ENCODE results near the gene AQP9. TPM values are rescaled to one million over a fixed set of nuclear protein-coding genes. Genes with fewer than 3 reads are reported as not detected.
"Not testable (repeated sequence)": the region's sequence is repeated elsewhere in the genome, so short reads cannot be mapped to it uniquely, and the experiment has no call there.

Gene AQP9
- total and polyA plus RNA-seq, 4 experiments from 2014 or later, result 0.32 to 0.50 TPM; not detected in 2

DNA sequence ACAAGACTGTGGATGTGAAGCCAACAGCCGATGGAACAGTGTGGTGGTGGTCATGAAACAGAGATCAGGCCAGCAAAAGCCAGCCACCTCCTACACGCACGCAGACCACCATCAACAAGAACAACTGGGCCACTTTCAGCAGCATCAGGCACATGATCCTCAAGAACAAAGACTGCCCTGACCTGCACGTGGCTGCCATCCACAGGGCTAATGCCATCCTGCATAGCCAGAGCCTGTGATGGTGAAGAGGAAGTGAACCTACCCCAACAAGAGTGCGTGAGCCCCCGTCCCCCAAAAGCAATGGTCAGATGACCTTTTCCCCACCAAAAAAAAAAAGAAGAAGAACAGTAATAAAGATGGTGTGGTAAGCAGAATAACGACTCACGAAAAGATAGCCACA, 62.6 kb downstream of the AQP9 start:
- H3K27me3 Mint-ChIP-seq, result peaks cover 11% of the 10 kb centered on the region in 2 donors
- H3K36me3 ChIP-seq (ENCODE audit: insufficient read depth, low read length), result no peaks in the 10 kb centered on the region
- POLR2A ChIA-PET (ENCODE audit: partially characterized antibody), result no interaction called here
- no peak for DNase-seq
- intact Hi-C loops (cut with micrococcal nuclease), result no loop called here
- no peaks in the 10 kb centered on the region for H3K4me1 ChIP-seq (ENCODE audit: insufficient read depth, low read length)
- no peaks in the 10 kb centered on the region for H3K4me1 Mint-ChIP-seq
- CTCF ChIA-PET (ENCODE audit: partially characterized antibody), result no interaction called here
- no peaks in the 10 kb centered on the region for H3K9me3 ChIP-seq (ENCODE audit: control insufficient read depth in 1 of 2, low read length in 2 of 2)
- H3K27ac Mint-ChIP-seq, result no peak overlapping the region
- no peak overlapping the region for H3K4me3 ChIP-seq (ENCODE audit: low read length in 2 of 2)
- H3K36me3 Mint-ChIP-seq, result no peaks in the 10 kb centered on the region
- no peaks in the 10 kb centered on the region for H3K27me3 ChIP-seq (ENCODE audit: insufficient read depth, low read length)
- no peak overlapping the region for H3K27ac ChIP-seq (ENCODE audit: low read depth, low read length)
- no peak overlapping the region for H3K4me3 Mint-ChIP-seq
- H3K9me3 Mint-ChIP-seq, result peaks cover 0 to 3% (median 0%) of the 10 kb centered on the region in 8 donors

DNA sequence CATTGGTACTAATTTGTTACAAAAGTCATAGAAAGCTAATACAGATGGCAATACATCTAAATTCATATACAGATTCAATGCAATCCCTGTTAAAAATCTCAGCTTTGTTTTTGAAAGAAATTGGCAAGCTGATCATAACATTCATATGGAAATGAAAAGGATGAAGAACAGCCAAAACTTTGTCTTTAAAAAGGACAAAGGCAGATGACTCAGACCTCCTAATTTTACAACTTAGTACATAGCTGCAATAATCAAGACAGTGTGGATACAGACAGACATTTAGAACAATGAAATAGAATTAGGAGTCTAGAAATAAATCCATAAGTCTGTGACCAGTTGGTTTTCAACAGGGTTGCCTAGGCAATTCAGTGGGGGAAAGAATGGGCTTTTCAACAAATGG, 63.3 kb downstream of the AQP9 start:
- Histone ChIP-seq H3K9me3 (ENCODE audit: control insufficient read depth in 1 of 2, low read length in 2 of 2) (no peaks in the 10 kb centered on the region), H3K4me3 (ENCODE audit: low read length in 2 of 2) (no peak overlapping the region), H3K27ac (ENCODE audit: low read depth, low read length) (no peak overlapping the region), H3K27me3 (ENCODE audit: insufficient read depth, low read length) (no peaks in the 10 kb centered on the region), H3K4me1 (ENCODE audit: insufficient read depth, low read length) (no peaks in the 10 kb centered on the region), H3K36me3 (ENCODE audit: insufficient read depth, low read length) (no peaks in the 10 kb centered on the region)
- DNase-seq, result no peak
- Mint-ChIP-seq H3K4me3 (no peak overlapping the region), H3K4me1 (no peaks in the 10 kb centered on the region), H3K27ac (no peak overlapping the region), H3K36me3 (no peaks in the 10 kb centered on the region), H3K27me3 (peaks cover 7 to 8% of the 10 kb centered on the region in 2 donors), H3K9me3 (peaks cover 0 to 3% (median 0%) of the 10 kb centered on the region in 8 donors)
- ChIA-PET CTCF (ENCODE audit: partially characterized antibody) (interaction anchor here (1.3 kb wide), 1 partner anchor 10 kb away, joined by 3 read pairs; no protein-coding TSS in a partner anchor), POLR2A (ENCODE audit: partially characterized antibody) (no interaction called here)
- intact Hi-C loops (cut with micrococcal nuclease), result no loop called here

DNA sequence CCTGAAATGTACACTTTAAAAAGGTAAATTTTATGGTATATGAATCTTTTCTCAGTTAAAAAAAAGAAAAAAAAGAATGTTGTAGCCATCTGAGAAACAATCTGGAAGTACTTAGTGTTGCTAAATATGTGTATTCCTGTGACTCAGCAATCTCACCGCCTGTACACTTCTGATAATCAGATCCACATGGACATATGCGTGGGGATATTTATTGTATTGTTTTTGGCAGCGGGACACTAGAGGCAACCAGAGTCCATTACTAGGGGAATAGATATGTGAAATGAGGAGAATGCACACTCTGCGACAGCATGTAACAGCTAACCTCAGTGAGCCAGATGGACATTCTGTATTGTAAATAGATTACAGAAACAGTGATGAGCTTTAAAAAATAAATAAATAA, 65.4 kb downstream of the AQP9 start:
- peaks cover 2 to 3% of the 10 kb centered on the region in 2 donors for H3K27me3 Mint-ChIP-seq
- no peak overlapping the region for H3K27ac ChIP-seq (ENCODE audit: low read depth, low read length)
- peaks cover 0 to under 1% (median 0%) of the 10 kb centered on the region in 8 donors for H3K9me3 Mint-ChIP-seq
- H3K36me3 Mint-ChIP-seq, result no peaks in the 10 kb centered on the region
- CTCF ChIA-PET (ENCODE audit: partially characterized antibody), result no interaction called here
- peaks cover under 1% of the 10 kb centered on the region for H3K4me1 ChIP-seq (ENCODE audit: insufficient read depth, low read length)
- no peak overlapping the region for H3K4me3 Mint-ChIP-seq
- DNase-seq, result no peak
- H3K4me3 ChIP-seq (ENCODE audit: low read length in 2 of 2), result no peak overlapping the region
- POLR2A ChIA-PET (ENCODE audit: partially characterized antibody), result no interaction called here
- H3K27me3 ChIP-seq (ENCODE audit: insufficient read depth, low read length), result no peaks in the 10 kb centered on the region
- intact Hi-C loops (cut with micrococcal nuclease), result no loop called here
- no peaks in the 10 kb centered on the region for H3K36me3 ChIP-seq (ENCODE audit: insufficient read depth, low read length)
- H3K27ac Mint-ChIP-seq, result no peak overlapping the region
- H3K9me3 ChIP-seq (ENCODE audit: control insufficient read depth in 1 of 2, low read length in 2 of 2), result no peaks in the 10 kb centered on the region
- H3K4me1 Mint-ChIP-seq, result peaks cover 0 to 3% (median under 1%) of the 10 kb centered on the region in 4 donors

DNA sequence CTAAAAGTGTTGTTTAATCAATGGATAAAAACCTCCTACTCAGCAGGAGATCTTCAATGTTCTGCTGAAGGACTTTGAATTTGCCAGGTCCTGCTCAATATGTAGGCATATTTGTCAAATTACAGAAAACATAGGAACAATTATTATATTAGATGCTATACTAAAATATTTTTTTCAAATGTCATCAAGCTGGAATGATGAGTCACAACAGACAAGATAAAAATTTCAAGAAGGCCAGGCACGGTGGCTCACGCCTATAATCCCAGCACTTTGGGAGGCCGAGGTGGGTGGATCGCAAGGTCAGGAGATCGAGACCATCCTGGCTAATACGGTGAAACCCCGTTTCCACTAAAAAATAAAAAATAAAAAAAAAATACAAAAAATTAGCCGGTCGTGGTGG, 68.0 kb downstream of the AQP9 start:
- Histone ChIP-seq H3K27me3 (ENCODE audit: insufficient read depth, low read length) (no peaks in the 10 kb centered on the region), H3K4me3 (ENCODE audit: low read length in 2 of 2) (no peak overlapping the region), H3K27ac (ENCODE audit: low read depth, low read length) (no peak overlapping the region), H3K36me3 (ENCODE audit: insufficient read depth, low read length) (no peaks in the 10 kb centered on the region), H3K4me1 (ENCODE audit: insufficient read depth, low read length) (peaks cover 9% of the 10 kb centered on the region), H3K9me3 (ENCODE audit: control insufficient read depth in 1 of 2, low read length in 2 of 2) (no peaks in the 10 kb centered on the region)
- ChIA-PET CTCF (ENCODE audit: partially characterized antibody) (no interaction called here), POLR2A (ENCODE audit: partially characterized antibody) (no interaction called here)
- Mint-ChIP-seq H3K27ac (no peak overlapping the region), H3K4me3 (no peak overlapping the region), H3K36me3 (no peaks in the 10 kb centered on the region), H3K9me3 (no peaks in the 10 kb centered on the region), H3K27me3 (peaks cover under 1 to 2% of the 10 kb centered on the region in 2 donors), H3K4me1 (peaks cover 0 to 15% (median 8%) of the 10 kb centered on the region in 4 donors)
- intact Hi-C loops (cut with micrococcal nuclease), result no loop called here
- no peak for DNase-seq

DNA sequence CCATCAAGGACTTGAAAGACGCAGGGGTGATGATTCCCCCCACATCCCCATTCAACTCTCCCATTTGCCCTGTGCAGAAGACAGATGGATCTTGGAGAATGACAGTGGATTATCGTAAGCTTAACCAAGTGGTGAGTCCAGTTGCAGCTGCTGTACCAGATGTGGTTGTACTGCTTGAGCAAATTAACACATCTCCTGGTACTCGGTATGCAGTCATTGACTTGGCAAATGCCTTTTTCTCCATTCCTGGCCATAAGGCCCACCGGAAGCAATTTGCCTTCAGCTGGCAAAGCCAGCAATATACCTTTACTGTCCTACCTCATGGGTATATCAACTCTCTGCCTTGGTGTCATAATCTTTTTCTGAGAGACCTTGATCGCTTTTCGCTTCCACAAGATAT, 70.0 kb downstream of the AQP9 start:
- H3K27me3 Mint-ChIP-seq; H3K36me3 ChIP-seq (ENCODE audit: insufficient read depth, low read length); H3K4me1 ChIP-seq (ENCODE audit: insufficient read depth, low read length); CTCF ChIA-PET (ENCODE audit: partially characterized antibody); intact Hi-C loops (cut with micrococcal nuclease); H3K9me3 ChIP-seq (ENCODE audit: control insufficient read depth in 1 of 2, low read length in 2 of 2); H3K9me3 Mint-ChIP-seq; H3K36me3 Mint-ChIP-seq; H3K27me3 ChIP-seq (ENCODE audit: insufficient read depth, low read length); POLR2A ChIA-PET (ENCODE audit: partially characterized antibody); DNase-seq; H3K4me3 ChIP-seq (ENCODE audit: low read length in 2 of 2); H3K4me3 Mint-ChIP-seq: not testable (repeated sequence)
- Mint-ChIP-seq H3K27ac (peak overlapping the region in 4 of 7 donors; percentile 60 to 89 (median 84)), H3K4me1 (peaks cover 0 to 15% (median 8%) of the 10 kb centered on the region in 4 donors)
- peak overlapping the region; percentile 46 for H3K27ac ChIP-seq (ENCODE audit: low read depth, low read length)

DNA sequence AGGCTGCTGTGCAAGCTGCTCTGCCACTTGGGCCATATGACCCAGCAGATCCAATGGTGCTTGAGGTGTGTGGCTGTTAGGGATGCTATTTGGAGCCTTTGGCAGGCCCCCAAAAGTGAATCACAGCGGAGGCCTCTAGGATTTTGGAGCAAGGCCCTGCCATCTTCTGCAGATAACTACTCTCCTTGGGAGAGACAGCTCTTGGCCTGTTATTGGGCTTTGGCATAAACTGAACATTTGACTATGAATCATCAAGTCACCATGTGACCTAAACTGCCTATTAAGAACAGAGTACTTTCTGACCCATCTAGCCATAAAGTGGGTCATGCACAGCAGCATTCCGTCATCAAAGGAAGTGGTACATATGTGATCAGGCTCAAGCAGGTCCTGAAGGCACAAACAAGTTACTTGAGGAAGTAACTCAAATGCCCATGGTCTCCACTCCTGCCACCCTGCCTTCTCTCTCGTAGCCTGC, 70.9 kb downstream of the AQP9 start:
- peak; percentile 41 to 82 (median 65) for DNase-seq

DNA sequence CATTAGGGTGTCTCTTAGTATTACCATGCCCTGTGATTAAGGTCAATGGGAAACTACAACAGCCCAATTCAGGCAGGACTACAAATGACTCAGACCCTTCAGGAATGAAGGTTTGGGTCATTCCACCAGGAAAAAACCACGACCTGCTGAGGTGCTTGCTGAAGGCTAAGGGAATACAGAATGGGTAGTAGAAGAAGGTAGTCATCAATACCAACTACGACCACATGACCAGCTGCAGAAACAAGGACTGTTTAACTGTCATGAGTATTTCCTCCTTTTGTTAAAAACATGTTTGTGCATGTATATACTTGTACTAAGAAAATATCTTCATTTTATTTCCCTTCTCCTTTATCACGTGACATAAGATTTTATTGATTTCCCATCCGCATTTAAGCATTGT, 71.8 kb downstream of the AQP9 start:
- DNase-seq, result not testable (repeated sequence)

More for the DNA sequence above, 70.9 kb downstream of the AQP9 start:
- H3K9me3 Mint-ChIP-seq; H3K4me1 ChIP-seq (ENCODE audit: insufficient read depth, low read length); intact Hi-C loops (cut with micrococcal nuclease); H3K27me3 ChIP-seq (ENCODE audit: insufficient read depth, low read length); CTCF ChIA-PET (ENCODE audit: partially characterized antibody); H3K36me3 Mint-ChIP-seq; H3K36me3 ChIP-seq (ENCODE audit: insufficient read depth, low read length); H3K4me3 ChIP-seq (ENCODE audit: low read length in 2 of 2); POLR2A ChIA-PET (ENCODE audit: partially characterized antibody); H3K9me3 ChIP-seq (ENCODE audit: control insufficient read depth in 1 of 2, low read length in 2 of 2); H3K27me3 Mint-ChIP-seq: not testable (repeated sequence)
- peak overlapping the region; percentile 46 for H3K27ac ChIP-seq (ENCODE audit: low read depth, low read length)
- Mint-ChIP-seq H3K27ac (peak overlapping the region; percentile 12 to 89 (median 86)), H3K4me1 (peaks cover 0 to 15% (median 8%) of the 10 kb centered on the region in 4 donors), H3K4me3 (peak overlapping the region in 1 of 8 donors; percentile 32)

More for the DNA sequence above, 71.8 kb downstream of the AQP9 start:
- H3K27me3 ChIP-seq (ENCODE audit: insufficient read depth, low read length); H3K27me3 Mint-ChIP-seq; H3K9me3 Mint-ChIP-seq; H3K36me3 Mint-ChIP-seq; H3K36me3 ChIP-seq (ENCODE audit: insufficient read depth, low read length); CTCF ChIA-PET (ENCODE audit: partially characterized antibody); H3K4me3 ChIP-seq (ENCODE audit: low read length in 2 of 2); POLR2A ChIA-PET (ENCODE audit: partially characterized antibody); H3K4me1 ChIP-seq (ENCODE audit: insufficient read depth, low read length); H3K27ac ChIP-seq (ENCODE audit: low read depth, low read length); H3K4me3 Mint-ChIP-seq; H3K9me3 ChIP-seq (ENCODE audit: control insufficient read depth in 1 of 2, low read length in 2 of 2); intact Hi-C loops (cut with micrococcal nuclease): not testable (repeated sequence)
- Mint-ChIP-seq H3K27ac (peak overlapping the region in 2 of 7 donors; percentile 7 to 83), H3K4me1 (peaks cover 0 to 15% (median 8%) of the 10 kb centered on the region in 4 donors)

All from CD4-positive, alpha-beta memory T cell (primary cell).